OCI-LY1 (cell line): Measurements from ENCODE around the gene JAG1.

ENCODE experiments used
- CTCF ChIP-seq: fragments of 200-600 bp; sonication (generic), shearing (Covaris generic); IDR thresholded peaks from 2 replicates; pipeline ENCODE4 v1.5.1; 2017; ENCODE audit warnings: mild to moderate bottlenecking, antibody characterized with exemption, low read length, moderate library complexity, mixed read lengths
- EZH2 ChIP-seq: fragments of 200-600 bp; sonication (generic), shearing (Covaris generic); IDR thresholded peaks from 2 replicates; pipeline ENCODE4 v1.8.0; 2017; ENCODE audit warnings: borderline replicate concordance, mixed run types, mild to moderate bottlenecking, antibody characterized with exemption, low read length, moderate library complexity, mixed read lengths

DNA sequence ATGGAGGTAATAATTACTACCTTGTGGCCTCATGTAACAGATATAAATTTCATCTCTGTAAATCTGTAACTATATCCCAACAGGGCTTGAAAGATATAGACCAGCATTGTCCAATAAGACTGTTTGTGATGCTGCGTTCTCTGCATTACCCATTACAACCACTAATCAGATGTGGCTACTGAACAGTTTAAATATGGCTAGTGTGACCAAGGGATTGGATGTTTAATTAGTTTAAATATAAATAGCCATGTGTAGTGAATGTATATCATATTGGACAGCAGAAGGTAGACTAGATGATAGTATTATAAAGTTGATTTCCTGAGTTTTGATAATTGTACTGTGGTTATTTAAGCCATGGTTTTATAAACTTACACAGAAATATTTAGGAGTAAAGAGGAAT, 27.8 kb upstream of the JAG1 start:
- no peak for TF ChIP-seq EZH2
- TF ChIP-seq CTCF: no peak
